Adrenal gland (tissue), 12 donors: ENCODE measurements around the gene RSBN1. TPM values are rescaled to one million over a fixed set of nuclear protein-coding genes. Genes with fewer than 3 reads are reported as not detected.

Experiments
- DNase-seq, 7 donors: peaks; one replicate each; pipeline ENCODE4 v3.0.0-alpha.2; 2019 to 2020
- H3K27ac ChIP-seq, 5 donors: fragments of 200-600 bp; sonication (generic) in 4 of 5; 1 replicate in 3 of 5; 2 replicates in 2 of 5; pipeline versions ENCODE4 v1.5.1 to v1.8.0; 2016 to 2020; ENCODE audit warnings: mild to moderate bottlenecking in 1 of 5
- H3K27me3 ChIP-seq: fragments of 200-600 bp; 2 replicates; pipeline ENCODE4 v1.8.0; 2021
- H3K36me3 ChIP-seq, 2 donors: fragments of 200-600 bp; replicated peaks in 1 of 2; 1 replicate in 1 of 2; 2 replicates in 1 of 2; pipeline versions ENCODE4 v1.5.1 to v1.8.0; 2018 to 2022
- H3K4me1 ChIP-seq, 2 donors: fragments of 200-600 bp; replicated peaks in 1 of 2; 1 replicate in 1 of 2; 2 replicates in 1 of 2; pipeline versions ENCODE4 v1.5.1 to v1.8.0; 2018 to 2021
- H3K4me3 ChIP-seq, 4 donors: fragments of 200-600 bp; sonication (generic) in 3 of 4; one replicate each; pipeline ENCODE4 v1.5.1; 2016 to 2018
- H3K9me3 ChIP-seq, 3 donors: fragments of 200-600 bp; sonication (generic) in 1 of 3; replicated peaks in 1 of 3; 1 replicate in 2 of 3; 2 replicates in 1 of 3; pipeline versions ENCODE4 v1.5.1 to v1.8.0; 2016 to 2021
- POLR2A ChIP-seq, 2 donors: fragments of 450-650 bp; IDR thresholded peaks; one replicate each; pipeline ENCODE4 v1.6.1; 2017; ENCODE audit warnings: antibody characterized with exemption in 2 of 2, mild to moderate bottlenecking in 2 of 2, moderate library complexity in 1 of 2
- WGBS, 4 donors: extraction: QIAGEN DNeasy Blood & Tissue Kit in 2 of 4; methylation state at CpG; one replicate each; pipeline versions ENCODE4 v1.1.5 to v1.1.7; 2013 to 2017; 5-methylcytosine and 5-hydroxymethylcytosine counted together
- intact Hi-C, 2 donors: fragments of 100-400 bp; cut with DNase I; formaldehyde crosslinking; loops; one replicate each; pipeline versions ENCODE4 v1.14.1 to v1.15.0; 2022 to 2023
- polyA plus RNA-seq, 3 donors: library from polyadenylated mRNA; stranded (reverse); fragments of 200-250 nt in 2 of 3; fragments of 350-450 nt in 1 of 3; fragmentation: Illumina TruSeq in 1 of 3; extraction: RNeasy Lipid Tissue Mini Kit (QIAGEN cat#74804) in 1 of 3; gene quantifications; one replicate each; pipeline ENCODE4 v1.2.3, GENCODE V29; 2013 to 2014
- total RNA-seq, 9 donors: library from RNA; depleted of rRNA in 4 of 9; stranded (reverse); fragments of >200 nt in 4 of 9; fragments of 120-200 nt in 1 of 9; fragmentation: NEBNext Ultra II Directional in 1 of 9; extraction: Animal tissue kit (Norgen Biotek cat#: 25700) in 1 of 9; gene quantifications; one replicate each; pipeline versions ENCODE4 v1.1.0 to v1.2.4, GENCODE V29; 2013 to 2023
- TF ChIP-seq, protein P1 (sequence below), 6 experiments: fragments of 450-650 bp in 4 of 6; fragments of 200-600 bp in 2 of 6; sonication (generic) in 1 of 6; IDR thresholded peaks; 1 replicate in 5 of 6; 2 replicates in 1 of 6; pipeline versions ENCODE4 v1.5.1 to v1.8.0; 2016 to 2021; ENCODE audit warnings: antibody characterized with exemption in 6 of 6, mild to moderate bottlenecking in 2 of 6, moderate library complexity in 1 of 6
- donor health status: healthy with polysubstance abuse.
- donor health status: Bipolar disorder and iron deficiency.
- donor health status: DM: yes; HTN: yes; CAD: no.
- donor health status: DM: no; HTN: no; CAD: no.
- donor health status: DM: no; HTN: no; CAD: no.
- donor health status: DM: yes; HTN: yes; CAD: no.

Gene RSBN1
- total and polyA plus RNA-seq, 12 donors = 3.9 to 33.0 (median 15.4) TPM

DNA sequence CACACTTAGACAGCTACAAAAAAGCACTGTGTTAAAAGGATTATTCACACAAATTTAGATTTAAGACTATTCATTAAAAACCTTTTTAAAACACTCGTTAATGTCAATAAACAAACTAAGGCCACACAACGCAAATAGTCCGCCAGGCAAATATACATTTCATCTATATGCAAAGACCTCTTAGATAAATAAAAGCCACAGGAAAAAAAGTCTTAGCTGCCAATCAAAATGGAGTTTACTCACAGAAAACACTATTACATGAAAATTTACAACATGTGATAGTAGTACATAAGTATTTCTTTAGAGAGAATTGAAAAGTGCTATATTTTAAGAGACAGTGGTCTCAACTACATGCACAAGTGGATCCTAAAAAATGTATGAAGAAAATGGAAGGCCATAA, 50.3 kb downstream of the RSBN1 start:
- Histone ChIP-seq H3K4me1 (peaks cover 0 to 26% of the 10 kb centered on the region in 2 donors), H3K9me3 (no peaks in the 10 kb centered on the region), H3K27ac (no peak overlapping the region), H3K36me3 (peaks cover 0 to 6% of the 10 kb centered on the region in 2 donors), H3K4me3 (no peak overlapping the region), H3K27me3 (no peaks in the 10 kb centered on the region)
- 91 to 95% (median 93%) methylated on average over 3 of the region's 3 CpGs for WGBS, 4 donors
- intact Hi-C loops = no loop called here
- TF ChIP-seq, protein P1, sequence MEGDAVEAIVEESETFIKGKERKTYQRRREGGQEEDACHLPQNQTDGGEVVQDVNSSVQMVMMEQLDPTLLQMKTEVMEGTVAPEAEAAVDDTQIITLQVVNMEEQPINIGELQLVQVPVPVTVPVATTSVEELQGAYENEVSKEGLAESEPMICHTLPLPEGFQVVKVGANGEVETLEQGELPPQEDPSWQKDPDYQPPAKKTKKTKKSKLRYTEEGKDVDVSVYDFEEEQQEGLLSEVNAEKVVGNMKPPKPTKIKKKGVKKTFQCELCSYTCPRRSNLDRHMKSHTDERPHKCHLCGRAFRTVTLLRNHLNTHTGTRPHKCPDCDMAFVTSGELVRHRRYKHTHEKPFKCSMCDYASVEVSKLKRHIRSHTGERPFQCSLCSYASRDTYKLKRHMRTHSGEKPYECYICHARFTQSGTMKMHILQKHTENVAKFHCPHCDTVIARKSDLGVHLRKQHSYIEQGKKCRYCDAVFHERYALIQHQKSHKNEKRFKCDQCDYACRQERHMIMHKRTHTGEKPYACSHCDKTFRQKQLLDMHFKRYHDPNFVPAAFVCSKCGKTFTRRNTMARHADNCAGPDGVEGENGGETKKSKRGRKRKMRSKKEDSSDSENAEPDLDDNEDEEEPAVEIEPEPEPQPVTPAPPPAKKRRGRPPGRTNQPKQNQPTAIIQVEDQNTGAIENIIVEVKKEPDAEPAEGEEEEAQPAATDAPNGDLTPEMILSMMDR (IDR thresholded peaks at IDR 0.05) = no peak
- TF ChIP-seq POLR2A (IDR thresholded peaks at IDR 0.05) = no peak
- DNase-seq = no peak

GRCh38 chr1:113760102-113761080, 51.9 kb downstream of the RSBN1 start:
- H3K27me3 ChIP-seq = no peaks in the 10 kb centered on the region
- H3K9me3 ChIP-seq = no peaks in the 10 kb centered on the region
- no peak for DNase-seq
- WGBS, 4 donors = 68 to 74% (median 69%) methylated on average over 23 of the region's 23 CpGs
- intact Hi-C loops = no loop called here
- peak overlapping the region; percentile 90 to 98 (median 96) for H3K27ac ChIP-seq
- H3K36me3 ChIP-seq = no peaks in the 10 kb centered on the region
- TF ChIP-seq, protein P1 (IDR thresholded peaks at IDR 0.05) = no peak
- TF ChIP-seq POLR2A (IDR thresholded peaks at IDR 0.05) = no peak
- peak overlapping the region in 1 of 4 donors; percentile 97 for H3K4me3 ChIP-seq
- peaks cover 0 to 24% of the 10 kb centered on the region in 2 donors for H3K4me1 ChIP-seq

DNA sequence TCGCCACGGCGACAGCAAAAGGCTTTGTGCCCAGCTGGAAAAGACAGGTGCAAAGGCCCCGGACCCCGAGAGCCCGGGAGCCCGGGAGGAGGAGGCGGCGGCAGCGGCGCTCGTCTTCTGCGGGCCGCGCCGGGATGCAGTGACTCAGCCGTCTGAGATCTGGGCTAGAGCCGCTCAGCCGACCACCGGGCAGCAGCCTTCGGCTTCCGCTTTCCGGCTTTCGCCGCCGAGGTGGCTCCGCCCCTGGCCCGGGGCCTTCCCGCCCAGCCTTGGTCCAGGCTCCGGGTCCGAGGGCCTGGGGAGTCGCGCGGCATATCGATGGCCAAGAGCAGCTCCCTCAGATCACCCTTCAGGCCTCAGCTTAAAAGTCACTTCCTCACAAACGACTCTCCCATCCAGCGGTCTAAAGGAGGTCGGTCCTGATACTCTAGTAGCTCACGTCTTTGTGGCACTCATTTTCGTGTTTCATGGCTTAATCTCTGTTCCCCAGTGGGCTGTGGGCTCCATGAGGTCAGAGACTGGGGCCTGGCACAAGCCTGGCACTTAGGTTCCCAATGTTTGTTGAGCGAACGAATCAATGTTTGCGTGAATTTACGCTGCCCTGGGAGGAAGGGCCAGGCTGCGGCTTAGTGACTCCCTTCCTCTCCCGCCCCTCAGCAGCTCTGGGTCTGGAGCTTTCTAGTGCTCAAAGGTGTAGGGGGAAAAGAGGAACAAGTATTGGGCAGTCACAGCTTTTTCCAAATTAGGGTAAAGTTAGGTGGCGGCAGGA, 52.8 kb downstream of the RSBN1 start, which contains the start of gene PHTF1:
TSS of gene PHTF1 (minus strand) at position 154 of the 769 bp plus-strand sequence. CDS start 783 bp downstream, outside the sequence.
- Histone ChIP-seq H3K4me1 (peaks cover 0 to 20% of the 10 kb centered on the region in 2 donors), H3K27ac (peak within 1 kb of the TSS; percentile 90 to 98 (median 96)), H3K4me3 (peak within 1 kb of the TSS; percentile 86 to 97 (median 92)), H3K9me3 (no peaks in the 10 kb centered on the region), H3K27me3 (no peaks in the 10 kb centered on the region), H3K36me3 (no peaks in the 10 kb centered on the region)
- 0 to 1% (median 1%) methylated on average over 27 to 47 of the region's 47 CpGs for WGBS, 4 donors
- DNase-seq = peak; percentile 69 to 82 (median 80)
- intact Hi-C loops = loop anchor here in 1 of 2 donors (10.0 kb wide), 1 partner anchor 45 kb away; no protein-coding TSS in a partner anchor
- TF ChIP-seq, protein P1 (IDR thresholded peaks at IDR 0.05) = no peak
- peak in 1 of 2 donors; percentile 81 for TF ChIP-seq POLR2A (IDR thresholded peaks at IDR 0.05)
